Measurements from ENCODE around the gene LAMC3.
"Not testable (repeated sequence)": the region's sequence is repeated elsewhere in the genome, so short reads cannot be mapped to it uniquely, and the experiment has no call there.

DNA sequence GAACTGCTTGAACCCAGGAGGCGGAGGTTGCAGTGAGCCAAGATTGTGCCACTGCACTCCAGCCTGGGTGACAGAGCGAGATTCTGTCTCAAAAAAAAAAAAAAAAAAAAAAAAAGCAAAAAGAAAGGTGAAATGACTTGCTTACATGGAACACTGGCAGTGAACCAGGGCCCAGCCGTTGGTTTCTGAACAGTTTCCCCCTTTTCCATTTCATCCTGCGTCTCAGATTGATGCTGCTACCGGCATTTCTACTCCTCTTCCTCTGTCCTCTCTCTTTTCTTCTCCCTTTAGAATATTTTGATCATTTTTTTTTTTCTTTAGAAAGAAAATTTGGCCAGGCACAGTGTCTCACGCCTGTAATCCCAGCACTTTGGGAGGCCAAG, 106.4 kb downstream of the LAMC3 start:
- TF ChIP-seq POLR2A (IDR thresholded peaks at IDR 0.05), result not testable (repeated sequence)
- TF ChIP-seq, protein P1, sequence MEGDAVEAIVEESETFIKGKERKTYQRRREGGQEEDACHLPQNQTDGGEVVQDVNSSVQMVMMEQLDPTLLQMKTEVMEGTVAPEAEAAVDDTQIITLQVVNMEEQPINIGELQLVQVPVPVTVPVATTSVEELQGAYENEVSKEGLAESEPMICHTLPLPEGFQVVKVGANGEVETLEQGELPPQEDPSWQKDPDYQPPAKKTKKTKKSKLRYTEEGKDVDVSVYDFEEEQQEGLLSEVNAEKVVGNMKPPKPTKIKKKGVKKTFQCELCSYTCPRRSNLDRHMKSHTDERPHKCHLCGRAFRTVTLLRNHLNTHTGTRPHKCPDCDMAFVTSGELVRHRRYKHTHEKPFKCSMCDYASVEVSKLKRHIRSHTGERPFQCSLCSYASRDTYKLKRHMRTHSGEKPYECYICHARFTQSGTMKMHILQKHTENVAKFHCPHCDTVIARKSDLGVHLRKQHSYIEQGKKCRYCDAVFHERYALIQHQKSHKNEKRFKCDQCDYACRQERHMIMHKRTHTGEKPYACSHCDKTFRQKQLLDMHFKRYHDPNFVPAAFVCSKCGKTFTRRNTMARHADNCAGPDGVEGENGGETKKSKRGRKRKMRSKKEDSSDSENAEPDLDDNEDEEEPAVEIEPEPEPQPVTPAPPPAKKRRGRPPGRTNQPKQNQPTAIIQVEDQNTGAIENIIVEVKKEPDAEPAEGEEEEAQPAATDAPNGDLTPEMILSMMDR (IDR thresholded peaks at IDR 0.05), result not testable (repeated sequence)

Measured in right lobe of liver (tissue), 4 donors.